GM12865 (cell line): Measurements from ENCODE around the gene C1R.
A peak's percentile ranks its signal among the peaks of the same experiment; 100 is the strongest.

ENCODE experiments used
- DNase-seq: peaks from one replicate; pipeline ENCODE4 v3.0.0; 2010; ENCODE audit warnings: low read depth
- H3K4me3 ChIP-seq: 2 replicates; pipeline ENCODE4 v1.5.1; 2011; ENCODE audit warnings: mild to moderate bottlenecking, low read depth, low read length, control low read depth
- CTCF ChIP-seq: IDR thresholded peaks from 2 replicates; pipeline ENCODE4 v1.5.1; 2011; ENCODE audit warnings: low read length, control low read depth, low read depth, inconsistent platforms; ENCODE audit not compliant: insufficient read depth; ENCODE audit errors: missing control alignments

C1R gene

GRCh38 chr12:7118881-7119280, 26.6 kb upstream of the C1R start:
- H3K4me3 ChIP-seq: no peak overlapping the region
- DNase-seq: no peak
- TF ChIP-seq CTCF: no peak

DNA sequence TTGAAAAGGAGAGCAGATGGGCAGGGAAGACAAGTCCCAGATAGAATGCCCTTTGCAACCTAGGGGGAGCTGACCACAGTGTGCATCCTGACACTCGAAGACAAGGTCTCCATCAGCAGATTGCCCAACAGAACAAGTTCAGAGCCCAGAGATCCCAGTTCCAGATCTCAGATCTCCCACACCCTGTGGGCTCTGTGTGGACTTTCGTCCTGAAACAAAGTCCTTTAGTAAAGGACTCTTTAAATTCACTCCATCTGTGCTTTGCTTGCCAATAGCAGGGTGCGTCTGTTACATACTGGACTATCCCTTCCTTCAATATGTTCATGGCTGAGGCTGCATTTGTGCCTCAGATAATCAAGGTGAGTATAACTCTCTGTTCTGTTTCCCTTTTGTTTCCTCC, 25.4 kb upstream of the C1R start:
- H3K4me3 ChIP-seq: no peak overlapping the region
- no peak for DNase-seq
- no peak for TF ChIP-seq CTCF

DNA sequence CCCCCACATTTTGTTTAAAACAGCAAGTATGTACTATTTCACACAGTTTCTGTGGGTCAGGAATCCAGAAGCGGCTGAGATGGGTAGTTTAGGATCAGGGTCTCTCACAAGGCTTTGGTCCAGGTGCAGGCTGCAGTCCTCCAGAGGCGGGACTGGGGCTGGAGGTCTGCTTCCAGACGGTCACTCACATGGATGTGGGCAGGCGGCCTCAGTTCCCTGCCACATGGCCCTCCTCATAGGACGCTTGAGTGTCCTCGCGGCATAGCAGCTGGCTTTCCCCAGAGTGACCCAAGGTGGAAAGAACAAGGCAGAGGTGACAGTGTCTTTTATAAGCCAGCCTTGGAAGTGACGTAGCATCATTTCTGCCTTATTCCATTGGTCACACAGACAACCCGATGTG, 24.7 kb upstream of the C1R start:
- DNase-seq: no peak
- no peak for TF ChIP-seq CTCF
- H3K4me3 ChIP-seq: no peak overlapping the region

DNA sequence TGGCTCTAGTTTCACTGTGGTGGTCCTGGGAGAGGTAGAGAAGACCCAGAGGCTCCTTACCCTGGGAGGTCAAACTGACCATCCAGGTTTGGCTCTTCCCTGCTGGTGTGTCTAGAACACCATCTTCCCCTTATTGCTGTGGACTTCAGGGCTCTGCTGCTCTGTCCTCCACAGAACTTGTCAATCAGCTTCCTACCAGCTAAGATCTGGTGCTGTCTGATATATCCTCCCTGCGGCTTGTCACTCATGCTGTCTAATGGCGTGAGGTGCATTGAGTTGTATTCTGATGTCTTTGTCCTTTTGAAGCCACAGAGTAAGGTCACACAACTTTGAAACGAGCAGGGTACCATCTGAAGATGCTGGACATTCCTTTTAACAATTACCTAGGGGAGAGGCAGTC, 24.0 kb upstream of the C1R start:
- no peak for DNase-seq
- TF ChIP-seq CTCF: no peak
- no peak overlapping the region for H3K4me3 ChIP-seq

DNA sequence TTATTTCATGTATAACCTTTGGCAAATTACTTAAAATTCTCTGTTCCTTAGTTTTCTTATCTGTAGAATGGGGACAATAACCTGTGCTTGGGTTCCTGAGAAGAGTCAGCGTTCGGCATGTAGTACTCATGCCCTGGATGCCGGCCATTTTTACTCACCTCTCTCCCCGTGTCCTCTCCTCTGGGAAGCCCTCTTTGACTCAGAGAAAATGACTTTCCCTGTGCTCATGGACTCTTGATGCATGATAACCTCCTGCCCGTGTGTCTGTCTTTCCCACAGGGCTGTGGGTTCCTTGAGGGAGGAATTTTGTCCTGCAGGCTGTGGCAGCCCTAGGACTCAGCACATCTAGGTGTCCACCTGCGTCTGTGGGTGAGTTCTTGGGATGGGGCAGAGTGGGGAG, 22.6 kb upstream of the C1R start:
- no peak for DNase-seq

GRCh38 chr12:7114008-7114407, 21.8 kb upstream of the C1R start:
- DNase-seq: no peak
- TF ChIP-seq CTCF: no peak
- H3K4me3 ChIP-seq: no peak overlapping the region

More for the DNA sequence above, 22.6 kb upstream of the C1R start:
- H3K4me3 ChIP-seq: no peak overlapping the region
- TF ChIP-seq CTCF: no peak

DNA sequence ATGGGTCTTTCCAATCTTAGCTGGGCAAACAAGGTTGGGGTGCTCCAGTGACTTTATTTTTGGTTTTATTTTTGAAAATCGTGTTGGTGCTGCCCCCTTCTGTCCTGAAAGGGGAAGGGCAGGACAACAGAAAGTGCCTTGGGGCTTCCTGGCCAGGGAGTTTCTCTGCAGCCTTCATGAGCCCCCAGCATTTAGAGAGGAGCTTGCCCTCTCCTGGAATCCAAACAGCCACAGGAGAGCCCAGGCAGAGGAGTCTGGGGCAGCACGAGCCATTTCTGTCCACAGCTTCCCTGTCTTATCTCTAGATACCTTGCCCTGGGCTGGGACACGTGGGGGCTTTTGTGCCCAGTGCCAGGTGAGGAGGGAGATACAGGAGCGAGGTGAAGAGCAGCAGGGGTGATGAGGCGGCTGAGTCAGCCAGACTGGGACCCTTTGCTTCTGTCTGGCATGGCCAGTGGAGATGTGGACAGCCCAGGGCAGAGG, 21.2 kb upstream of the C1R start:
- TF ChIP-seq CTCF: peak; percentile 73
- peak; percentile 72 for DNase-seq

More for the DNA sequence above, 21.2 kb upstream of the C1R start:
- H3K4me3 ChIP-seq: no peak overlapping the region
